GM19397 (cell line): Measurements from ENCODE around the gene ETS1.

Experiments used
- ATAC-seq: cut with Tn5 transposase; IDR thresholded peaks from one replicate; pipeline ENCODE4 v1.9.1; 2021; ENCODE audit warnings: mild to moderate bottlenecking, moderate library complexity; ENCODE audit not compliant: unreplicated experiment

Gene ETS1

GRCh38 chr11:128521682-128522054 lies 65.7 kb downstream of the ETS1 start:
- no peak for ATAC-seq

GRCh38 chr11:128520888-128521681 lies 66.3 kb downstream of the ETS1 start:
- ATAC-seq: no peak

- ATAC-seq: no peak
These were observed 67.0 kb downstream of the ETS1 start for GRCh38 chr11:128520206-128520887.

GRCh38 chr11:128519338-128519737 lies 68.0 kb downstream of the ETS1 start:
- no peak for ATAC-seq

- no peak for ATAC-seq
These were observed 68.7 kb downstream of the ETS1 start for GRCh38 chr11:128518493-128519207.

GRCh38 chr11:128517451-128518230 lies 69.7 kb downstream of the ETS1 start:
- ATAC-seq: no peak

GRCh38 chr11:128516886-128517285 lies 70.5 kb downstream of the ETS1 start:
- no peak for ATAC-seq

- no peak for ATAC-seq
These were observed 71.3 kb downstream of the ETS1 start for GRCh38 chr11:128515826-128516778.

- no peak for ATAC-seq
These were observed 72.3 kb downstream of the ETS1 start for GRCh38 chr11:128515086-128515485.

GRCh38 chr11:128513915-128514681 lies 73.3 kb downstream of the ETS1 start:
- no peak for ATAC-seq

GRCh38 chr11:128512474-128512996 lies 74.8 kb downstream of the ETS1 start:
- ATAC-seq: no peak

GRCh38 chr11:128511712-128512111 lies 75.6 kb downstream of the ETS1 start:
- ATAC-seq: no peak

GRCh38 chr11:128509621-128510389 lies 77.6 kb downstream of the ETS1 start:
- ATAC-seq: no peak

- ATAC-seq: no peak
These were observed 78.4 kb downstream of the ETS1 start for GRCh38 chr11:128508770-128509510.

GRCh38 chr11:128507936-128508335 lies 79.4 kb downstream of the ETS1 start:
- no peak for ATAC-seq

GRCh38 chr11:128506999-128507611 lies 80.3 kb downstream of the ETS1 start:
- ATAC-seq: no peak

- no peak for ATAC-seq
These were observed 81.0 kb downstream of the ETS1 start for GRCh38 chr11:128506356-128506755.
